Measurements from ENCODE around the gene MROH9.
"Not testable (repeated sequence)": the region's sequence is repeated elsewhere in the genome, so short reads cannot be mapped to it uniquely, and the experiment has no call there.

DNA sequence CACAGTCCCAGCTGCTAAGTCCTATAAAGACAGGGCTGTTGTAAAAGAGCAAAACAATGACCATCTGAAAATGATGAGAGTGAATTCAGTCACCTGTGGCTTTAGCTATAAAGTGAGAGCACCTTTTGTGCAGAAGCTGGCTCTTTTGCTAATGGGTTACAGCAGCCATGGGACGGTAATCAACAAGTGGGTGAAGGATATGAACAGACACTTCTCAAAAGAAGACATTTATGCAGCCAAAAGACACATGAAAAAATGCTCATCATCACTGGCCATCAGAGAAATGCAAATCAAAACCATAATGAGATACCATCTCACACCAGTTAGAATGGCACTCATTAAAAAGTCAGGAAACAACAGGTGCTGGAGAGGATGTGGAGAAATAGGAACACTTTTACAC lies 16.4 kb downstream of the MROH9 start:
- TF ChIP-seq ZNF302 (tag by site-specific recombination; IDR thresholded peaks at IDR 0.05; ENCODE audit: low read depth); ZNF776 (tag by site-specific recombination; IDR thresholded peaks at IDR 0.05; ENCODE audit: borderline replicate concordance); ZNF623 (tag by site-specific recombination; IDR thresholded peaks at IDR 0.05); ZNF658 (tag by site-specific recombination; IDR thresholded peaks at IDR 0.05); ZNF121 (tag by site-specific recombination; IDR thresholded peaks at IDR 0.05); ZNF510 (tag by site-specific recombination; IDR thresholded peaks at IDR 0.05; ENCODE audit: insufficient replicate concordance); GLI4 (tag by site-specific recombination; IDR thresholded peaks at IDR 0.05); SP2 (tag by site-specific recombination; IDR thresholded peaks at IDR 0.05): not testable (repeated sequence)
- TF ChIP-seq, protein P1, sequence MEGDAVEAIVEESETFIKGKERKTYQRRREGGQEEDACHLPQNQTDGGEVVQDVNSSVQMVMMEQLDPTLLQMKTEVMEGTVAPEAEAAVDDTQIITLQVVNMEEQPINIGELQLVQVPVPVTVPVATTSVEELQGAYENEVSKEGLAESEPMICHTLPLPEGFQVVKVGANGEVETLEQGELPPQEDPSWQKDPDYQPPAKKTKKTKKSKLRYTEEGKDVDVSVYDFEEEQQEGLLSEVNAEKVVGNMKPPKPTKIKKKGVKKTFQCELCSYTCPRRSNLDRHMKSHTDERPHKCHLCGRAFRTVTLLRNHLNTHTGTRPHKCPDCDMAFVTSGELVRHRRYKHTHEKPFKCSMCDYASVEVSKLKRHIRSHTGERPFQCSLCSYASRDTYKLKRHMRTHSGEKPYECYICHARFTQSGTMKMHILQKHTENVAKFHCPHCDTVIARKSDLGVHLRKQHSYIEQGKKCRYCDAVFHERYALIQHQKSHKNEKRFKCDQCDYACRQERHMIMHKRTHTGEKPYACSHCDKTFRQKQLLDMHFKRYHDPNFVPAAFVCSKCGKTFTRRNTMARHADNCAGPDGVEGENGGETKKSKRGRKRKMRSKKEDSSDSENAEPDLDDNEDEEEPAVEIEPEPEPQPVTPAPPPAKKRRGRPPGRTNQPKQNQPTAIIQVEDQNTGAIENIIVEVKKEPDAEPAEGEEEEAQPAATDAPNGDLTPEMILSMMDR (tag by site-specific recombination; IDR thresholded peaks at IDR 0.05), result not testable (repeated sequence)
- TF ChIP-seq, protein P2, sequence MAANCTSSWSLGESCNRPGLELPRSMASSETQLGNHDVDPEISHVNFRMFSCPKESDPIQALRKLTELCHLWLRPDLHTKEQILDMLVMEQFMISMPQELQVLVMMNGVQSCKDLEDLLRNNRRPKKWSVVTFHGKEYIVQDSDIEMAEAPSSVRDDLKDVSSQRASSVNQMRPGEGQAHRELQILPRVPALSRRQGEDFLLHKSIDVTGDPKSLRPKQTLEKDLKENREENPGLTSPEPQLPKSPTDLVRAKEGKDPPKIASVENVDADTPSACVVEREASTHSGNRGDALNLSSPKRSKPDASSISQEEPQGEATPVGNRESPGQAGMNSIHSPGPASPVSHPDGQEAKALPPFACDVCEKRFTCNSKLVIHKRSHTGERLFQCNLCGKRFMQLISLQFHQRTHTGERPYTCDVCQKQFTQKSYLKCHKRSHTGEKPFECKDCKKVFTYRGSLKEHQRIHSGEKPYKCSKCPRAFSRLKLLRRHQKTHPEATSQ (tag by site-specific recombination; IDR thresholded peaks at IDR 0.05), result not testable (repeated sequence)
- TF ChIP-seq, protein P3, sequence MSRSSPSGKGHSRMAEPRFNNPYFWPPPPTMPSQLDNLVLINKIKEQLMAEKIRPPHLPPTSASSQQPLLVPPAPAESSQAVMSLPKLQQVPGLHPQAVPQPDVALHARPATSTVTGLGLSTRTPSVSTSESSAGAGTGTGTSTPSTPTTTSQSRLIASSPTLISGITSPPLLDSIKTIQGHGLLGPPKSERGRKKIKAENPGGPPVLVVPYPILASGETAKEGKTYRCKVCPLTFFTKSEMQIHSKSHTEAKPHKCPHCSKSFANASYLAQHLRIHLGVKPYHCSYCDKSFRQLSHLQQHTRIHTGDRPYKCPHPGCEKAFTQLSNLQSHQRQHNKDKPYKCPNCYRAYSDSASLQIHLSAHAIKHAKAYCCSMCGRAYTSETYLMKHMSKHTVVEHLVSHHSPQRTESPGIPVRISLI (tag by site-specific recombination; IDR thresholded peaks at IDR 0.05), result not testable (repeated sequence)
- TF ChIP-seq, protein P4, sequence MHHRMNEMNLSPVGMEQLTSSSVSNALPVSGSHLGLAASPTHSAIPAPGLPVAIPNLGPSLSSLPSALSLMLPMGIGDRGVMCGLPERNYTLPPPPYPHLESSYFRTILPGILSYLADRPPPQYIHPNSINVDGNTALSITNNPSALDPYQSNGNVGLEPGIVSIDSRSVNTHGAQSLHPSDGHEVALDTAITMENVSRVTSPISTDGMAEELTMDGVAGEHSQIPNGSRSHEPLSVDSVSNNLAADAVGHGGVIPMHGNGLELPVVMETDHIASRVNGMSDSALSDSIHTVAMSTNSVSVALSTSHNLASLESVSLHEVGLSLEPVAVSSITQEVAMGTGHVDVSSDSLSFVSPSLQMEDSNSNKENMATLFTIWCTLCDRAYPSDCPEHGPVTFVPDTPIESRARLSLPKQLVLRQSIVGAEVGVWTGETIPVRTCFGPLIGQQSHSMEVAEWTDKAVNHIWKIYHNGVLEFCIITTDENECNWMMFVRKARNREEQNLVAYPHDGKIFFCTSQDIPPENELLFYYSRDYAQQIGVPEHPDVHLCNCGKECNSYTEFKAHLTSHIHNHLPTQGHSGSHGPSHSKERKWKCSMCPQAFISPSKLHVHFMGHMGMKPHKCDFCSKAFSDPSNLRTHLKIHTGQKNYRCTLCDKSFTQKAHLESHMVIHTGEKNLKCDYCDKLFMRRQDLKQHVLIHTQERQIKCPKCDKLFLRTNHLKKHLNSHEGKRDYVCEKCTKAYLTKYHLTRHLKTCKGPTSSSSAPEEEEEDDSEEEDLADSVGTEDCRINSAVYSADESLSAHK (tag by site-specific recombination; IDR thresholded peaks at IDR 0.05), result not testable (repeated sequence)

All from HEK293 (cell line).